SHP77 (cell line): Measurements from ENCODE around the gene PROM1.
A peak's percentile ranks its signal among the peaks of the same experiment; 100 is the strongest.

ENCODE experiments used
- DNase-seq, 2 experiments: peaks; one replicate each; lab custom pipeline; 2025; lab: John Stamatoyannopoulos, UW

PROM1 gene

DNA sequence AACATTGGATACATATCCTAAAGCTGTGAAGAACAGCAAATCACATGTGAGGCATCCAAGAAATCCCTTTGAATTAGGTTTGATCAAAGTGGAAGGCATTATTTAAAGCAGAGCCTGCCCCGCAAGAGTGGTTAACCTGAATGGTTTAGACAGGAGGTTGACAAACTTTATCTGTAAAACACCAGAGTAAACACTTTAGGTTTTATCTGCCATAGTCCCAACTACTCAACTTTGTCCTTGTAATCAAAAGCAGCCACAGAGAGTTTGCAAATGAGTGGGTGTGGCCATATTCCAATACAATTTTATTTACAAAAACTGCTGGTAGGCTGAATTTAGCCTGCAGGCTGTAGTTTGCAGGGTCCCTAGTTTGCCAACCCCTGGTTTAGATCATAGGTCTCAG, 95.6 kb downstream of the PROM1 start:
- DNase-seq = no peak

DNA sequence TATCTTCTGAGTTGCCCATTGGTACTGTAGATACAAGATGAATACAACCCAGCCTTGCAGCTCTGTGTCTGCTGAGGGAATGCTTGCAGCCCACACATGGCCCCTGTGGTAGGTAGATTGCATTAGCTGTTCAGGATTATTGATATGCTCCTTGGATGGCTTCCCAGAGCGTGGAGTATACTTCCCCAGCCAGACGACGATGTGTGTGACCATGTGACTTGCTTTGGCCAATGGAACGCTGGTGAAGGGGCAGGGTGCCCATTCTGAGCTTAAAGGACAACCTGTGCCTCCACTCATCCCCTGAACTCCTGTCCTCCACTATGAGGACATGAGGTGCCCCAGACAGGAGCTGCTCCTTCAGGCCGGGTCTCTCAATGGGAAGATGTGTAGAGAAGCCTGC, 96.9 kb downstream of the PROM1 start:
- no peak for DNase-seq

DNA sequence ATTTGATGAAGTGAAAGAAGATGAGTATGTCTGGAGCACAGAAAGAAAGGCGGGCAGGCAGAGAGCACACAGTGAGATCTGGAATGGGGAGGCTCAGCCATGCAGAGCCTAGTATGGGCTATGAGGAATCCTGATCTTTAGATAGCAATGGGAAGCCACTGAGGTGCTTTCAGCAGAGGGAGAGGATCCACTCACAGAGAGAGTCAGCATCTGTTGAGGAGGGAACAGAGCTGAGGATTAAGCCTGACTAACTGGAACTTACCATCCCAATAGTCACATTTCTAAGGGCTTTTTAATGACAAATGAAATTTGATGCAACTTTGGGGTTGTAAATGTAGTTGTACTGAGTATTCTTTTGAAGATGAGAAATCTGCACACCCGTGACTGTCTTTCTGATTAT, 100.2 kb downstream of the PROM1 start:
- no peak for DNase-seq

DNA sequence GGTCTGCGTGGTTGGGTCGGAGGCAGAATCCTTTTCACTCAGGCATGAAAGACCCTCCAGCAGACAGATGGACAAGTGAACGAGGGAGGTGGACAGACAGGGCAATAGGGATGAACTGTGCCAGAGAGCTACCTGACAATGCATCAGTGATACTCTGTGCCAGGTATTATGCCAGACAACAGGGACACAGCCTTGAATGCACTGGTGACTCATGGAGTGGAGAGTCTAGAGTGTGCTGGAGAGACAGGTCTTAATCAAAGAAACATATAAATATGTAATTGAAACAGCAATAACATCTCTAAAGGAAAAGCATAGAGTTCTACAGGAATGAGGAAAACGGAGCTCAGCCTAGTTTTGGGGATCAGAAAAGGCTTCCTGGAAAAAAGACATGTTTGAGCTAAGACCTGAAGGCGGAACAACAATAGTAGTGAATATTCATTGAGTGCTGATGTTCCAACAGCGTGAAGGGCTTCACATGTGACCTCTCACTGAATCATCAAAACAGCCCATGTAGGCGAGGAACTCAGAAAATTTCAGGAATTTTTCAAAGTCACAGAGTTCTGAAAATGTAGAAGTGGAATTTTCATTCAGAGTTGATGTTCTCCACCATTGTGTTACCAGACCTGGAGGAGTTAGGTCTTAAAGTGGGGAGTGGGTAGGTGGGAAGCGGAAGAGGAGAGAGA, 100.8 kb downstream of the PROM1 start:
- no peak for DNase-seq

DNA sequence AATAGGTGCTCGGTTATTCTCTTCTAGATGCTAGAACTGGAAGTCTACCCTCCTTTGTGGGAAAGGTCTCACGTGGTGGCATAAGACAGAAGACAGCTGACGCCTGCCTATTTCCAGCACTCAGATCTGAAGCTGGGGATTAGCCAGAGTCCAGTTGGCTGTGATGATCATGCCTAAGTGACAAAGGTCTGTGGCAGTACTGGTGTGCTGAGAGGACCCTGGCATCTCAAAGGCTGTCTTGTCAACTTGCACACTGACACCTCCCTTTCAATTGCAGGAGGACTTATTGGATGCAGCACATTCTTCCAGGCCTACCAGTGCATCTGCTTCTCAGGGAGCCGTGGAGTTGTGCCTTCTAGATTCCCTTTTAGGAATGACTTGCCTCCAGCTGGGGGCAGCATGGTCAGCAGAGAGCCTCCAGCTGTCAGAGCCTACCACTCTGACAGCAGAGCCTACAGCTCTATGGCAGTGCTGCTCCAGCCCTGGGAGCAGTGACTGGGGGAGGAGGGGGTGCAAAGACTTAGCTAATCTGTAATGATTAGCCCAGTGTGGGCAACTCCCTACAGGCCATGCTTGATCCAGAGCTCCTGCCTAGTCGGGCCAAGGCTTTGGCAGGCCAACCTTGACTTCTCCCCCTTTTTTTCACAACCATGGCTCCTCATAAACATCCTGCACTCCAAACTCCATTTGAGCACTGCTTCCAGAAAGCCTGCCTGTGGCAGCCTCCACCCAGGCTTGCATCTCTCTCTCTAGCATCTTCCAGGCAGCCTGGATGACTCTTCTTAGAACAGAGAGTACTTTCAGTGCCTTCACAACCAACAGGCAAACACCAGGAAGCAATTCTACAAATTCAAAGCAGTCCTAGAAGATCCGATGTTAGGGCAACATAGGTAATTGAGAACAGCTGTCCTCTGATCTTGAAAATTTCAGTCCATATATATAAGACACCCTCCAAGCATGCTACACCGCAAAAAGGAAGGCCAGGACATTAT, 107.1 kb downstream of the PROM1 start:
- DNase-seq = no peak

DNA sequence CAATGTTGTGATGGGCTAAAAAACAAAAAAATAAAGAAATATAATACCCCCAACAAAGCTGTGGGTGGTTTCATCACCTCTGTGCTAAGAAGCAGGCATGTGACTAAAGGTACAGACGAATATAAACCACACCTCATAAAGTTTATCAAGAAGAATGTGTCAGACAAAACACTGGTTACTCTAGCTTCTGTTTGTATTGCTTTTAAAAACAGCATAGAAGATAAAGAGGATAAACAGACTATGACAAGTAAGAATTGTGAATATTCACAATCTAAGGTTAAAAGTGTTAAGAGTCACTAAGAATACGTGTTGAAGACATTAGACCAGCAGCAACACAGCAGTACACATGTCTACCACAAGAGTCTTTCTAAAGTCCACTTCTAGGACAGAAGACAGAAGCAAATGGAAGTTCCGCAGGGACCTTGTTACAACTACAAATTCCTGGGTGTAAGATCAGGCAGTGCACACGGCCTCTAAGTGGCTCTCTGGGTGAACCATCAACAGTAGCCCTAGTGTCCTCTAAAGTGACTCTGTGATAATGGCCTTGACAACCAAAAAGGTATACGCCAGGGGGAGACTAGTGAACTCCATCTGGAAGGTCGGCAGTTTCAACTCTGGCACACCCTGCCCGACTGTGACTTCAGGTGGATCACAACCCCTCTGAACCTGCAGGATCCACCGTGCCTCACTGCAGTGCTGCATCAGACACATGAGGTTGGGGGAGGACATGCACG, 112.6 kb downstream of the PROM1 start:
- DNase-seq = no peak

DNA sequence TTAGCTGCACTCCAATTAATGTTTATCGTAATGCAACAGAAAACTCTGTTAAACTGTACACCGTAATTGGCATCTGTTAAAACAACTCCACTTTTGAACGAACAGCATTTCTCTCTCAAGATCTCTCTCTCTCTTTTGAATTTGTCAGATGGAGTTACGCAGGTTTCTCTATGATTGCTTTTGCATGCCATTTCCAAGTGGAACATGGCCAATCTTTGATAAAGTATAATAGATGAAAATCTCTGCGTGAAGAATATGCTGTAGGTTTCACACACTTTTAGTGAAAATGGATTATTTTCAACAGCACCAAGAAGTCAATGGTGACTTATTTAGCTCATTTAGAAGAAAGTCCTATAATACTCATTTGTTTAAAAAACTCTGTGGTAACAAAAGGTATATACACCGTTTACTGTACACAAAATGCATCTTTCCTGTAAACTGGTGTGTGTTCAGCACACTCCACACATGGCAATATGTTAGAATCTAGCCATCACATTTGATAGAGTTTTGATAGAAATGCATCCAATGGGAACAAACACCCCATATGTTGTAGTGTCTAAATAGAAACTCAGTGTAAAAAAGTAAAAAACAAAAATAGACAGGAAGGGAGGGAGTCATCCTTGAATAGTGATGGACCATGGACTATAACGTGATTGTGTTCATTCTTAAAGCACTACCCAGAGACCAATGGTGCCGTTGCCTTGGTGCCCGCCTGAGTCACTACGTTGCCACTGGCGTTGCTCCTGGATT, 115.1 kb downstream of the PROM1 start:
- DNase-seq = no peak

DNA sequence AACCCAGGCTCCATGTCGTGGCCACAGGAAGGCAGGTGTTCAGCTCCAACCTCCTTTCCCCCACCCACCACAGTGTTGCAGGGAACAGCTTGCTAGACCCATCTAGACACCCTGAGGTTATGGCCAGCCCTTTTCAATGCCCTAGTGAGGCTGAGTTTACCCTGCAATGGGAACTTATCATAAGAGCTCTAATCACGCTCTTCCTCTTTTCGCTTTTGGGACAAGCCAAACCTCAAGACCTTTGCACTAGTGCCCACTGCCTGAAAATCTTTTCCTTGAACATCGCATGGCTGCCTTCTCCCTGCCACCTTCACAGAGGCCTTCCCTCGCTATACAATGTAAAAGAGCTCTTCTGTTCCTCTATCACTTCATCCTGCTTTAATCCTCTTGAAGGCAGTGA, 118.5 kb downstream of the PROM1 start:
- no peak for DNase-seq

DNA sequence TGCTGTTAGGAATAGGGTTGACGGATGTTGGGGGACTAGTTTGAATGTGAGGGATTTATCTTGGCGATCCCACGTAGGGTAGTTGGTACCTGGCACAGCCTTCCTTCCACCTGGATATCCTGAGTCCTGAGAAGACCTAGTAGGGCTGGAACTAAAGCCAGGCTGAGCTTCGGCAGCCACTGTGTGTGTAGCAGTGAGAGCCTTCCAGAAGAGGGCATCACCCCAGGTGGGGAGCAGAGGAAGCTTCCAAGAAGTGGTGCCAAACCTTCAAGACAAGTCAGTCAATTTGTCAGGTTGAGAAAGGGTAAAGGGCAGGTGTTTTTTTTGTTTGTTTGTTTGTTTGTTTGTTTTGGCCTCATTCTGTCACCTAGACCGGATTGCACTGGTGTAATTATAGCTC, 119.7 kb downstream of the PROM1 start:
- no peak for DNase-seq

DNA sequence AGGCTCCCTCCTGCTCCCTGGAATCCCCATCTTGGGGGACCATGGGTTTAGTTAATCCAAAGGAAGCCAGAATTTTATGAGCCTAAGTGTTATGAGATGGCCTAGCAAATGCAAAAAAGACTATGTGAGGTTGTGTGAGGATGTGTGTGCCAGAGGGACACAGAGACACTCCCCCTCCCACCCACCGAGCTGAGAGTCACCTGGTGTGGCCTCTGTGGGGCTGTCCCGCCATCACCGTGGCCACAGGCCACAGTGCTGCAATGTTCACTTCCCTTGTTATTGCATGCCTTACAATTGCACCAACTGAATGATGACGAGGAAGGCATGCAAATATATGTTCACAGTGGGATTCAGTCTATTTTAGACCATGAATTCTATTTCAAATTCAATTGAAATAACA, 120.2 kb downstream of the PROM1 start:
- no peak for DNase-seq

DNA sequence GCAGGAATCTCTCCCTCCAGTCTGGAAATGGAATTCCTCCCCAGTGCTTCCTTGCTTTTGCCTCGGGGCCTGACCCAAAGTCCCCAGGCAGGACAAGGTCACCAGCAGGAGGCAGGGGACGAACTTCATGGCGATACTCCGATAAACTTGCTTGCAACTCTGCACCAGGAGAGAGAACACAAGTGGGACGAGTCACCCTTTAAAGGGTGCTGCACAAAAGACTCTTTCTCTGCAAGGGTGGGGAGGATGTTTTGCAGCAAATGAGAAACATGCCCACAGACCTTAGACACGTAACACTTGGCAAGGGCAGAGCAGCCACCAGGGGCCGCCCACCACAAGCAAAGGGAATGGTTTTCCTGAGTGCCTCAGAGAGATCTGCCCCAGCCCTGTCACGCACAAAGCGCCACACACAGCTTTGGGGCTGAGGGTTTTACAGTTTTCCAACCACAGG, 120.8 kb downstream of the PROM1 start, which contains the start of gene FGFBP2:
TSS of gene FGFBP2 (minus strand) at position 175 of the 451 bp plus-strand sequence. CDS start at position 129, 46 bp downstream.
- peak in 1 of 2 experiments; percentile 23 for DNase-seq

DNA sequence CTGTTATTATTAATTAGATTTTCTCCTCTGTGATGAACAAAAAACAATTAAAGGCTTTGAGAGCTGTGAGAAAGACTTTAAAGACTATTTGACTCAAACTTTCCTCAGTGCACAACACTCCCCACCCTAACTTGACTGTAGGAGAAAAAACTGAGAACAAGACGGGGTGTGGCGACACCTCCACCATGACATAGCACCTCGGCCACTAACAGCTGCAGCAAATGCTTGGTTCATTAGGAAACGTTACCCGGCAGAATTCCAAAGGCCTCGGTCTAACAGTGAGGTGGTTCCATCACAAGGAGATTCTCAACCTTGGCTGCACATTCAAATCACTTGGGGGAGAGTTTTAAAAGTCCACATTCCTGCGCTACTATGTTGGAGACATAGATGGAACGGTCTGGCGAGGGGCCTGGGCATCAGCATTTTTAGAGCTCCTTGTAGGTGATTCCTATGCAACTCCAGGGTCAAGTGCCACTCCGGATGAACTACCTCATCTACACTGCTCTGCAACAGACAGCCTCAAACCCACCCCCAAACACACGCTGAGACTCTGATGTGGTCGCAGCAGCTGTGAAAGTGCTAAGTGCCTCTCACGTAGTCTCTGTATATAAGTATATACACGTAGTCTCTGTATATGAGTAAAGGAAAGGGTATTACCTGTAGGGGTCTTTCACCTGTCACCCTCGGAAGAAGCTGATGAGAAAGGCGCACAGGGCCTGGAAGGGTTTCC, 121.9 kb downstream of the PROM1 start:
- no peak for DNase-seq

DNA sequence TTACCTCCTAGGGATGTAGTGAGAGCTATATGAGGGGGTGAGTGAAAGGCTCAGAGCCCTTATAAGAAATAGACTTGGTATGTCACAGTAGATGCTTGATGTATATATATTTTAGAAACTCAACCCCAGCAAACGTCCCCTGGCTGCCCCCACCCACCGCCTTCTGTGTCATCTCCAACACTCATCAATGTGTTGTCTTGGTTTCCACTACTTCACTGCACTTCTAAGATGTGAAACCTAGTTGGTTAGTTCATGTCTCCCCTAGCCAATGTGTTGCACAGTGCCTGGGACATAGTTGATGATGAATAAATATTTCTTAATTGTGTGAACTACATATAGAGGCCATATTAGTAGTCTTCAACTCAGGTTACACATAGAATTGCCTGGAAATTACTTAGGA, 125.3 kb downstream of the PROM1 start:
- no peak for DNase-seq

DNA sequence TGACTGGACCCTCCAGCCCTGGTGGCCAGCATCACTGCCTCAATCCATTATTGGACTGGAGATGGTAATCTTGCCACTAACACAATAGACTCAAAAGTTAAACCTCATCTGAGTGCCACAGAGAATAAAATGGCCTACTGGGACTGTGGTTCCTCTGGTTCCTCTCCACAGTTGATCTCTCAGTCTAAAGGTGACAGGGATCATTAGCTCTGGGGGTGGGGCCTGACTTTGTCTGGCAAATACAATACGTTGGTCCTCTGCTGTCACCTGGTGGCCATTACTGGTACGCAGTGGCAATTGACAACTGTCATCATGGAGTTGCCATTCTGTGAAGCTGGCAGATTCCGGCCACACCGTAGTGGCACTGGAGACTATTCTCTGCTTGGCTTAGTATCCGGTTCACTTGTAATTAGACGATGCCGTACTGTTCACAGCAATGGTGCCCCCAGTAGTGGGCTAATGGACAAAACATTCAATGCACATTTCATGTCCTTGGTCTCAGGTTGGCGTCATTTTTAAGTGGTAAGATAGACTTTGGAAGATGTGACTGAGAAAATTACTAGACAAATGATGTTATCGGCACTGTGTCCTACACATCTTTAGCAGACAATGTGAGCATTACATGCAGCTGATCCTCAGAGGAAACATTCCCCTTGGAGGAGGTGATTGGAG, 127.5 kb downstream of the PROM1 start:
- peak; percentile 32 to 48 for DNase-seq

DNA sequence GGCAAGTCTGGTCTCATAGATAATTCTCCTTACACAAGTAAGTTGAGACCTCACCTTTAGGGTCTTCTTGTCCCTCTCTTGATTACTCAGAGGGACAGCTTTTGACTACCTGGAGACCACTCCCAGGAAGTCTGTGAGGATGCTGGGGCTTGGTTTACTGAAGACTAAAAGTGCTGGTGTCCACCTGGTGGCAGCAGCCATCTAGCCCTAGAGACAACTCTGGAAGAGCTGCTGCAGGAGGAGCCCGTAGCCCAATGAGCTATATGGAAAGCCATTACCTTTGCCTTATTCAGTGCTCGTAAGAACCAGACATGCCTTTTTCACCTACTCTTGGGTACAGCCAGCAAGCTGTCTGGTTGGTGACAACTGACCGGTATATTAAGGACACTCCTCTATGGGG, 128.2 kb downstream of the PROM1 start:
- no peak for DNase-seq

DNA sequence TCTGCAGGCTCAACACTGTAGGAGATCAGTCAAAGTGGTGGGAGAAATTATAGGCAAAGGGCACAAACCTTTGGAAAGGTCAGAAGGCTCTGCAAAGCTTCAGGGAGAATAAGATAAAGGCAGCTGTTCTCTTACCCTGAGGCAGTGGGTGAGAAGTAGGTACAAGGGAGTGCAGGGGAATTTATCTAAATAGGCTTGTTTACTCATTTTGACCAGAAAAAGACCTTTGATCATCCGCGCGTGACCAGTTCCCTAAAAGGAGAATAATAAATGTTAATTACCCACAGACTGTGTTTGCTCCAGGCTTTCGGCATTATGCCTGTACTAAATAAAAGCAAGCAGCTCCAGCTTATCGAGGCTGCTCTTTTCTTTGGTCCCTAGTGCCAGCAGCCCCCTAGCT, 130.2 kb downstream of the PROM1 start:
- DNase-seq = no peak

DNA sequence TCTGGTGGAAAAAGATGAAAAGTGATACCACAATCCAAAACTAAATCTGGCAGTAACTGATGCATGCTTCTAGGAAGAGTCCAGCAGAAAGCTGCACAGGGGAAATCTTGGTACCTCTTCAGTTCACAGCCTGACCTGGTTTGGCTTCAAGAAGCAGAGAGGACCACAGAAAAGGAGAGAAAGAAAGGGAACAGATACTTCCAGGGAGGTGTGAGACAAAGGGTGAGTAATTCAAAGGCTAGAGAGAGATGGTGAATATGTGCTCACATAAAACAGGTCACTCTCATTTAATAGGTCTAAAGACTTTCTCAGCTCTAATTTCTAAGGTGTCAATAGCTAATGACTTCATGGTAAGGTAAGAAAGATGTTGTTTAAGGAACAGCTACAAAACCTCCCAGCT, 132.0 kb downstream of the PROM1 start:
- DNase-seq = no peak

DNA sequence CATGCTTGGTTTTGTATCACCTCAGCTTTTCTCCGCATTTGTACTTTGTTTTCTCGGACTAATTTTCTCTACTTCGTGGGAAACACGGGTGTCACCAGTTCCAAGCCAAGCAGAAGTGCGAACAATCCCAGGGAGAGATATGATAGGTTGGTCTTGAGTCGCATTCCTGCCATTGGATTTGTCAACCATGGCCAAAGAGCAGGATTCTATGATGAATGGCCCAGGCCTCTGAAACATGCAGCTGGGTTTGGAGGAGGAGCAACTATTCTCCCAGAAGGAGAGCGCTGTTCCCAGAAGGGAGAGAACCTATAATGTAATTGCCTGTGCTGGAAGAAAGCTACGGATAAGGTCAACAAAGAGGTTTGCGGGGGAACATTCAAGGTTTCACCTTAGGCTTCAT, 135.0 kb downstream of the PROM1 start:
- DNase-seq = no peak

DNA sequence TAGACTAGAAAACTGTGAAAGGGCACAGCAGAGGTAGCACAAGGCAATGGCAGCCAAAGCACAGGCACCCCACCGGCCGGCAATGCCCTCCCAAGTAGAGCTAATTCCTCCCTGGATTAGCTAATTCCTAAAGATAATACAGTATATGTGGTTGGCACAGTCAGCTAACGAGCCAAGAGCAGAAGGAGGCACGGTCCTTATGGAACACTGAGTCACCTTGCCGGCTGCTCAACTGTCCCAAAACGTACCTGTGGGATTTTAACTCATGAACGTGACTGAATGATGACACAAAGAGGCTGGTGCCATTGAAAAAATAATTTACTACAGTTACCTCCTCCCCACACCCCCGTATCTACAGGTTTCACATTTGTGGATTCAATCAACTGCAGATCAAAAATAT, 136.1 kb downstream of the PROM1 start:
- no peak for DNase-seq

DNA sequence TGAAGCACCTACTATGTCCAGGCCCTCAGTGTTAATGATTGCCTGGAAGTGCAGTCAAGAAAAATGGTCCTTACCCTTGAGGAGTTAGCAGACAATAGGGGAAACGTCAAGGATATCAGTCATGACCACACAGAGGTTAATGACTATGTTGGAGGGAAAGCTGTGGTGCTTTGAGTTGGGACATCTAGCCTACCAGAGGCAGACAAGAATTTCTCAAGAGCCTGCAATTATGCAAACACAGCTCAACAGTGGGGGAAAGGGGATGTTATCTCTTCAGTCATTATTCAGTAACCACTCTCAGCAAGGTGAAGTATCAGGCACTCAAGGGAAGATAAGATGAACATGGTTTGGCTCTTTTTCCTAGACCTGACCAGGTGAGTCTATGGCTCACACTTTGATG, 138.3 kb downstream of the PROM1 start:
- no peak for DNase-seq
